Measurements from ENCODE around the gene MYDGF. TPM values are rescaled to one million over a fixed set of nuclear protein-coding genes. Genes with fewer than 3 reads are reported as not detected.

The MYDGF gene
- total and polyA plus RNA-seq, 12 donors, result 35.9 to 159 (median 75.5) TPM

- Histone ChIP-seq H3K4me1 (replicated peaks in 1 of 2) (no peaks in the 10 kb centered on the region), H3K27ac (no peak overlapping the region), H3K4me3 (no peak overlapping the region), H3K27me3 (no peaks in the 10 kb centered on the region), H3K9me3 (replicated peaks in 1 of 3) (no peaks in the 10 kb centered on the region), H3K36me3 (replicated peaks in 1 of 2) (no peaks in the 10 kb centered on the region)
- DNase-seq, result no peak
- intact Hi-C loops (cut with DNase I), result no loop called here
- 82 to 93% (median 87%) methylated on average over 3 to 4 of the region's 4 CpGs for WGBS, 4 donors
- no peak for TF ChIP-seq CTCF (IDR thresholded peaks at IDR 0.05)
- TF ChIP-seq POLR2A (IDR thresholded peaks at IDR 0.05), result no peak
Observed at GRCh38 chr19:4645718-4646117, 24.4 kb downstream of the MYDGF start.

GRCh38 chr19:4642625-4643024 lies 27.5 kb downstream of the MYDGF start:
- H3K9me3 ChIP-seq (replicated peaks in 1 of 3), result no peaks in the 10 kb centered on the region
- peaks cover 6 to 7% of the 10 kb centered on the region in 2 donors for H3K4me1 ChIP-seq (replicated peaks in 1 of 2)
- H3K27ac ChIP-seq, result no peak overlapping the region
- intact Hi-C loops (cut with DNase I), result no loop called here
- no peaks in the 10 kb centered on the region for H3K27me3 ChIP-seq
- 88 to 92% (median 91%) methylated on average over 6 of the region's 6 CpGs for WGBS, 4 donors
- no peak for DNase-seq
- no peaks in the 10 kb centered on the region for H3K36me3 ChIP-seq (replicated peaks in 1 of 2)
- TF ChIP-seq CTCF (IDR thresholded peaks at IDR 0.05) (no peak), POLR2A (IDR thresholded peaks at IDR 0.05) (no peak)
- H3K4me3 ChIP-seq, result no peak overlapping the region

GRCh38 chr19:4641132-4641531 lies 29.0 kb downstream of the MYDGF start:
- H3K27ac ChIP-seq, result no peak overlapping the region
- TF ChIP-seq CTCF (IDR thresholded peaks at IDR 0.05), result no peak
- TF ChIP-seq POLR2A (IDR thresholded peaks at IDR 0.05), result no peak
- 71 to 81% (median 74%) methylated on average over 14 of the region's 14 CpGs for WGBS, 4 donors
- peaks cover 6 to 12% of the 10 kb centered on the region in 2 donors for H3K4me1 ChIP-seq (replicated peaks in 1 of 2)
- no peaks in the 10 kb centered on the region for H3K36me3 ChIP-seq (replicated peaks in 1 of 2)
- intact Hi-C loops (cut with DNase I), result no loop called here
- no peaks in the 10 kb centered on the region for H3K27me3 ChIP-seq
- no peak for DNase-seq
- no peaks in the 10 kb centered on the region for H3K9me3 ChIP-seq (replicated peaks in 1 of 3)
- no peak overlapping the region for H3K4me3 ChIP-seq

GRCh38 chr19:4640247-4641000 lies 29.7 kb downstream of the MYDGF start:
- H3K27me3 ChIP-seq, result no peaks in the 10 kb centered on the region
- H3K4me3 ChIP-seq, result peak overlapping the region in 1 of 4 donors; percentile 65
- H3K9me3 ChIP-seq (replicated peaks in 1 of 3), result no peaks in the 10 kb centered on the region
- intact Hi-C loops (cut with DNase I), result no loop called here
- DNase-seq, result no peak
- TF ChIP-seq POLR2A (IDR thresholded peaks at IDR 0.05) (no peak), CTCF (IDR thresholded peaks at IDR 0.05) (no peak)
- peaks cover 10 to 19% of the 10 kb centered on the region in 2 donors for H3K4me1 ChIP-seq (replicated peaks in 1 of 2)
- 67 to 88% (median 78%) methylated on average over 10 to 17 of the region's 17 CpGs for WGBS, 4 donors
- no peaks in the 10 kb centered on the region for H3K36me3 ChIP-seq (replicated peaks in 1 of 2)
- no peak overlapping the region for H3K27ac ChIP-seq

All from adrenal gland (tissue), 12 donors.